Measurements from ENCODE around the gene DIPK1C.

- TF ChIP-seq CTCF (IDR thresholded peaks at IDR 0.05) (no peak), POLR2A (IDR thresholded peaks at IDR 0.05) (no peak)
Observed at GRCh38 chr18:74429096-74429495, 28.0 kb downstream of the DIPK1C start.

Data from tibial nerve (tissue), 3 donors.